GF-D8 (cell line): ENCODE results near the gene PCDHB10.
"Not testable (repeated sequence)": the region's sequence is repeated elsewhere in the genome, so short reads cannot be mapped to it uniquely, and the experiment has no call there.

Source experiments
- DNase-seq: peaks from one replicate; lab custom pipeline; 2025; lab: John Stamatoyannopoulos, UW

Gene PCDHB10

DNA sequence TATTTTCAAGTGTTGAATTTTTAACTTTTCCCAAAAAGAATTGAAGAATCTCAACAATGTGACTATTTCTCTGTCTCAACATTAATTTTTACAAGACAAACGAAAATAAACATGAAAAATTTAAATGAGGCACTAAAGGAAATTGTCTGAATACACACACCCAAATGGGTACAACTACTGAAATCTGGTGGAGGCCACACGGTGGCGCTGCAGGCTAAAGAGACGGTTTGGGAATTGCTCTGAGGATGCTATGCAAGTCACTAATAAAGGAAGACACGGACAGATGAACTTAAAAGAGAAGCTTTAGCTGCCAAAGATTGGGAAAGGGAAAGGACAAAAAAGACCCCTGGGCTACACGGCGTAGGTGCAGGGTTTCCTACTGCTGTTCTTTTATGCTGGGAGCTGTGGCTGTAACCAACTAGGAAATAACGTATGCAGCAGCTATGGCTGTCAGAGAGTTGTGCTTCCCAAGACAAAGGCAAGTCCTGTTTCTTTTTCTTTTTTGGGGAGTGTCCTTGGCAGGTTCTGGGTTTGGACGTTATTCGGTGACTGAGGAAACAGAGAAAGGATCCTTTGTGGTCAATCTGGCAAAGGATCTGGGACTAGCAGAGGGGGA lies at the start of gene PCDHB10:
Gene PCDHB10 (plus strand): TSS at position 244 of the 616 bp plus-strand sequence. CDS start 200 bp downstream, at position 444.
- no peak for DNase-seq

GRCh38 chr5:141149812-141150211 lies 42.3 kb upstream of the PCDHB10 start, which contains the start of gene PCDHB6:
Gene PCDHB6 (plus strand): TSS chr5:141150057. CDS start chr5:141150258, 201 bp downstream.
- no peak for DNase-seq

GRCh38 chr5:141150224-141150992 lies 41.7 kb upstream of the PCDHB10 start:
- no peak for DNase-seq

- no peak for DNase-seq
These were observed 41.2 kb upstream of the PCDHB10 start for GRCh38 chr5:141150993-141151325.

- DNase-seq = not testable (repeated sequence)
These were observed 40.5 kb upstream of the PCDHB10 start for GRCh38 chr5:141151632-141152031.

- not testable (repeated sequence) for DNase-seq
These were observed 40.1 kb upstream of the PCDHB10 start for GRCh38 chr5:141152096-141152495.

DNA sequence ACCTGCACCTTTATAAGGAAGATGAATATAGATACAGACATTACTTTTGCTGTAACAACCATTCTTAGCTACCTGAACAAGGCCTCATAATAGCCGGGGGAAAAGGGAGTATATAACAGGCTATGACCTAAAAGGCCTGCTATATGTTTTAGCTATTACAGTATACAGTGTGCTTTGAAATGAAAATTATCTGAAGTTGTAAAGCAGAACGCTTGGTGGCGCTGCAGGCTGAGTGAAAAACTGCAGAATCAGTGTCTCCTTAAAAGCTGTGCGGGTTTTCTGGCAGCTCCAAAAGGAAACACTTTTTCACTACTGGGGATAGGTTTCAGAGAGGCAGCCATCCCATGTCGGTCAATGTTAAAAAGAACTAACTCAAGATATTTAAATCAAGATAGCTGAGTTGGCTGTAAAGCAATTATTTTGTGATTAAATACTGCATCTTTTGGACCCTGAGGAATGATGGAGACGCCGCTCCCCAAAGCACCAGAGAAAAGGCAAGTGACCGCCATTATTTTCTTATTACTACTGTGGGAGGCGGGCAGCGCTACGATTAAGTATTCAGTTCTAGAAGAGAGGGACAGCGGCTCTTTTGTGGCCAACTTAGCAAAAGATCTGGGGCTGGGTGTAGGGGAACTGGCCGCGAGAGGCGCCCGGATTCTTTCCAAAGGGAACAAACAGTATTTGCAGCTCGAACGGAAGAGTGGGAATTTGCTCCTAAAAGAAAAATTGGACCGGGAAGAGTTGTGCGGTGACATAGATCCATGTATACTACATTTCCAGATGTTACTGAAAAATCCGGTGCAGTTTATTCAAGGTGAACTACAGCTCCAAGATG lies 36.4 kb upstream of the PCDHB10 start:
- no peak for DNase-seq

DNA sequence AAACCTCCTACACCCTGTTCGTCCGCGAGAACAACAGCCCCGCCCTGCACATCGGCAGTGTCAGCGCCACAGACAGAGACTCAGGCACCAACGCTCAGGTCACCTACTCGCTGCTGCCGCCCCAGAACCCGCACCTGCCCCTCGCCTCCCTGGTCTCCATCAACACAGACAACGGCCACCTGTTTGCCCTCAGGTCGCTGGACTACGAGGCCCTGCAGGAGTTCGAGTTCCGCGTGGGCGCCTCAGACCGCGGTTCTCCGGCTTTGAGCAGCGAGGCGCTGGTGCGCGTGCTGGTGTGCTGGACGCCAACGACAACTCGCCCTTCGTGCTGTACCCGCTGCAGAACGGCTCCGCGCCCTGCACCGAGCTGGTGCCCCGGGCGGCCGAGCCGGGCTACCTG lies 34.8 kb upstream of the PCDHB10 start:
- DNase-seq = not testable (repeated sequence)

DNA sequence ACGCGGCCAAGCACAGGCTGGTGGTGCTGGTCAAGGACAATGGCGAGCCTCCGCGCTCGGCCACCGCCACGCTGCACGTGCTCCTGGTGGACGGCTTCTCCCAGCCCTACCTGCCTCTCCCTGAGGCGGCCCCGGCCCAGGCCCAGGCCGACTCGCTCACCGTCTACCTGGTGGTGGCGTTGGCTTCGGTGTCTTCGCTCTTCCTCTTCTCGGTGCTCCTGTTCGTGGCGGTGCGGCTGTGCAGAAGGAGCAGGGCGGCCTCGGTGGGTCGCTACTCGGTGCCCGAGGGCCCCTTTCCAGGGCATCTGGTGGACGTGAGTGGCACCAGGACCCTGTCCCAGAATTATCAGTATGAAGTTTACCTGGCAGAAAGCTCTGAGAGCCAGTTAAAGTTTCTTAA lies 34.3 kb upstream of the PCDHB10 start:
- DNase-seq = not testable (repeated sequence)

DNA sequence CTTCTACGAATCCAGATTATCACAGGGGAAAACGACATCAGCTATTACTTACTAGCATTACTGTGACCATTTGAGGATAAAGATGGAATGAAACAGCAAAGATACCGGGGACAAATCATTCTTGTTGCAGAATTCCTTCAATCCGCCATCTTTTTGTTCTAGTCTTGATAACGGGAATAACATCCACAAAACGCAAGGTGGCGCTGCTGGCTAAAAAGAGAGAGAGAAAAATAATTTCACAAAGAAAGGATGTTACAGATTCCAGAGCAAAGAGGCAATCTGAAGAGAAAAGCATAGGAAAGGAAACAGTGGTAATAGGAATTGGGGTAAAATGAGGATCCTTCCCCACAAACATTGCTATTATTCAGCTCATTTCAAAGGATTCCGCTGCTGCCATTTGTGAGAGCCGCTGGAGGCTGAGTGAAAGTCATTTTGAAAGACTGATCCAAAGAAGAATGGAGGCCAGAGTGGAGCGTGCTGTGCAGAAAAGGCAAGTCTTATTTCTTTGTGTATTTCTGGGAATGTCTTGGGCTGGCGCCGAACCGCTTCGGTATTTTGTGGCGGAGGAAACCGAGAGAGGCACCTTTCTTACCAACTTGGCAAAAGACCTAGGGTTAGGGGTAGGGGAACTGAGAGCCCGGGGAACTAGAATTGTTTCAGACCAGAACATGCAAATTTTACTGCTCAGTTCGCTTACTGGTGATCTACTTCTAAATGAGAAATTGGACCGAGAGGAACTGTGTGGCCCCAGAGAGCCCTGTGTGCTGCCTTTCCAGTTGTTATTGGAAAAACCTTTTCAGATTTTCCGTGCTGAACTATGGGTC lies 19.6 kb upstream of the PCDHB10 start, which contains the start of gene PCDHB7:
Gene PCDHB7 (plus strand): TSS at position 264 of the 824 bp plus-strand sequence. CDS start 192 bp downstream, at position 456.
- DNase-seq = no peak

DNA sequence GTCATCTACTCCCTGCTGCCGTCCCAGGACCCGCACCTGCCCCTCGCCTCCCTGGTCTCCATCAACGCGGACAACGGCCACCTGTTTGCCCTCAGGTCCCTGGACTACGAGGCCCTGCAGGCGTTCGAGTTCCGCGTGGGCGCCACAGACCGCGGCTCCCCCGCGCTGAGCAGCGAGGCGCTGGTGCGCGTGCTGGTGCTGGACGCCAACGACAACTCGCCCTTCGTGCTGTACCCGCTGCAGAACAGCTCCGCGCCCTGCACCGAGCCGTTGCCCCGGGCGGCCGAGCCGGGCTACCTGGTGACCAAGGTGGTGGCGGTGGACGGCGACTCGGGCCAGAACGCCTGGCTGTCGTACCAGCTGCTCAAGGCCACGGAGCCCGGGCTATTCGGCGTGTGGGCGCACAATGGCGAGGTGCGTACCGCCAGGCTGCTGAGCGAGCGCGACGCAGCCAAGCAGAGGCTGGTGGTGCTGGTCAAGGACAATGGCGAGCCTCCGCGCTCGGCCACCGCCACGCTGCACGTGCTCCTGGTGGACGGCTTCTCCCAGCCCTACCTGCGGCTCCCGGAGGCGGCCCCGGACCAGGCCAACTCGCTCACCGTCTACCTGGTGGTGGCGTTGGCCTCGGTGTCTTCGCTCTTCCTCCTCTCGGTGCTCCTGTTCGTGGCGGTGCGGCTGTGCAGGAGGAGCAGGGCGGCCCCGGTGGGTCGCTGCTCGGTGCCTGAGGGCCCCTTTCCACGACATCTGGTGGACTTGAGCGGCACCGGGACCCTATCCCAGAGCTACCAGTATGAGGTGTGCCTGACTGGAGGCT lies 17.7 kb upstream of the PCDHB10 start:
- not testable (repeated sequence) for DNase-seq

GRCh38 chr5:141175933-141176332 lies 16.2 kb upstream of the PCDHB10 start:
- DNase-seq = no peak

DNA sequence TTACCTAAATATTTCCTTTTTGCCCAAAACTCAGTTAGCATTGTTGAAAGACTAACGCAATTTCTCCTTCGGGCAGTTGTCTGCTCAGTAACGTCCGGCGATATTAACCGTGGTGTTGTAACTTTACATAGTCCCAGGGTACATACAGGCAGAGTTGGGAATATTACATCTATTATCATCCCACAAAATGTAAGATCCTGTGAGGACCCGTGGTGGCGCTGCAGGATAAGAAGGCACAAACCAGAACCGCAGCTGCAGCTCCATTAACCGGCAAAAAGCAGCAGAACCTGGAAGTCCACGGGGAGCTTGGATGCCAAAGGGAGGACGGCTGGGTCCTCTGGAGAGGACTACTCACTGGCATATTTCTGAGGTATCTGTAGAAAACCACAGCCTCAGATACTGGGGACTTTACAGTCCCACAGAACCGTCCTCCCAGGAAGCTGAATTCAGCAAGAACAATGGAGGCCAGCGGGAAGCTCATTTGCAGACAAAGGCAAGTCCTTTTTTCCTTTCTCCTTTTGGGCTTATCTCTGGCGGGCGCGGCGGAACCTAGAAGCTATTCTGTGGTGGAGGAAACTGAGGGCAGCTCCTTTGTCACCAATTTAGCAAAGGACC lies 14.5 kb upstream of the PCDHB10 start, which contains the start of gene PCDHB8:
Gene PCDHB8 (plus strand): TSS at position 214 of the 615 bp plus-strand sequence. CDS start 245 bp downstream, at position 459.
- not testable (repeated sequence) for DNase-seq

- not testable (repeated sequence) for DNase-seq
These were observed 12.8 kb upstream of the PCDHB10 start for GRCh38 chr5:141179371-141179770.

GRCh38 chr5:141179876-141180275 lies 12.3 kb upstream of the PCDHB10 start:
- DNase-seq = not testable (repeated sequence)

- DNase-seq = no peak
These were observed 11.8 kb upstream of the PCDHB10 start for GRCh38 chr5:141180313-141180712.

GRCh38 chr5:141182248-141182647 lies 9.9 kb upstream of the PCDHB10 start, which contains the start of gene PCDHB16:
Gene PCDHB16 (plus strand): TSS chr5:141182387. CDS start chr5:141182560, 173 bp downstream.
- DNase-seq = no peak

GRCh38 chr5:141184117-141184855 lies 7.9 kb upstream of the PCDHB10 start:
- not testable (repeated sequence) for DNase-seq

DNA sequence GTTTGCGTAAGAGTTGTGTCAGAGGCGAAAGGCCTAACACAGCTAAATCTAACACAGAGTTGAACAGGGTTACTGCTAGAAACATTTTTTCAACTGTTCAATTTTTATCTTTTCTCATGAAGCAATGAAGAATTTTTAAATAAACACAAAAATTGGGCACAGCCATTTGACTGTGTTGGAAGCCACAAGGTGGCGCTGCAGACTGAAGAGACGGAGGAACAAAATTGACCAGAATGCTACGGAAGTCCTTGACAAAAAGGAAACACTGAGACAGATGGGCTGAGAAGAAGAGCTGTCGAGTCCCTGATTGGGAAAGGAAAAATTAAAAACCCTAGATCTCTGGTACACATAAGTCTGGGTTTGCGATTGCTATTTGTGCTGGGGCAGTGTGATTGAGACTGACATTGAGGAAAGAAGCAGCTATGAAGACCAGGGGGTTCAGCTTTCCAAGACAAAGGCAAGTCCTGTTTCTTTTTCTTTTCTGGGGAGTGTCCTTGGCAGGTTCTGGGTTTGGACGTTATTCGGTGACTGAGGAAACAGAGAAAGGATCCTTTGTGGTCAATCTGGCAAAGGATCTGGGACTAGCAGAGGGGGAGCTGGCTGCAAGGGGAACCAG lies 5.1 kb upstream of the PCDHB10 start, which contains the start of gene PCDHB9:
Gene PCDHB9 (plus strand): TSS at position 265 of the 616 bp plus-strand sequence. CDS start 158 bp downstream, at position 423.
- DNase-seq = no peak
